Astrocyte of the cerebellum (primary cell): ENCODE data around the gene TRIM2.
A peak's percentile ranks its signal among the peaks of the same experiment; 100 is the strongest.

Experiments used
- DNase-seq: peaks from one replicate; pipeline ENCODE4 v3.0.0-alpha.2; 2011; ENCODE audit warnings: low read depth
- H3K4me3 ChIP-seq: 2 replicates; pipeline ENCODE4 v1.5.1; 2011; ENCODE audit warnings: mild to moderate bottlenecking, low read depth, low read length, moderate library complexity
- CTCF ChIP-seq: IDR thresholded peaks from 2 replicates; pipeline ENCODE4 v1.5.1; 2012; ENCODE audit warnings: low read length, low read depth, moderate library complexity, mild to moderate bottlenecking; ENCODE audit errors: missing control alignments
- in situ Hi-C: cut with HindIII; loops from 2 replicates; pipeline ENCODE4 v1.10.0; 2017; ENCODE audit warnings: low sequenced_read_pairs

Gene TRIM2

GRCh38 chr4:153204728-153205648 lies 745 bp downstream of the TRIM2 start:
- in situ Hi-C loops, result no loop called here
- H3K4me3 ChIP-seq, result peak overlapping the region; percentile 59
- TF ChIP-seq CTCF, result peak; percentile 8
- no peak for DNase-seq

- peak; percentile 43 for DNase-seq
- TF ChIP-seq CTCF, result no peak
- H3K4me3 ChIP-seq, result peak overlapping the region; percentile 59
- in situ Hi-C loops, result no loop called here
Measured at GRCh38 chr4:153205757-153206156, 1.5 kb downstream of the TRIM2 start.

DNA sequence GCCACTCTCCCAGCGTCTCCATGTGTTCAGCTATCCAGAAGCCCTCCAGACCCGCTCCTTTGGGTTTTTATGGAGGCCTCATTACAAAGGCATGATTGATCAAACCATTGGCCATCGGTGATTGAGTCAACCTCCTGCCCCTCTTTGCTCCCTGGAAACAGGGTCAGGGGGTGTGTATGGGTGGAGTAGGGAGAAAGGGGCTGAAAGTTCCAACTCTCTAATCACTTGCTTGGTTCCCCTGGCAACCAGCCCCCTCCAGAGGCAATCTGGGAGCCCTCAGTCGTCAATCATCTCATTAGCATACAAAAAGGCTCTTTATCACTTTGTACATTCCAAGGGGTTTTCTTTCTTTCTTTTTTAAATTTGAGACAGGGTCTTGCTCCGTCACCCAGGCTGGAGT lies 2.3 kb downstream of the TRIM2 start:
- H3K4me3 ChIP-seq, result peak overlapping the region; percentile 59
- in situ Hi-C loops, result no loop called here
- no peak for DNase-seq
- TF ChIP-seq CTCF, result no peak

GRCh38 chr4:153207027-153207426 lies 2.8 kb downstream of the TRIM2 start:
- H3K4me3 ChIP-seq, result no peak overlapping the region
- in situ Hi-C loops, result no loop called here
- TF ChIP-seq CTCF, result no peak
- DNase-seq, result no peak

- in situ Hi-C loops, result no loop called here
- TF ChIP-seq CTCF, result peak; percentile 62
- no peak for DNase-seq
- H3K4me3 ChIP-seq, result no peak overlapping the region
Measured at GRCh38 chr4:153207567-153207966, 3.3 kb downstream of the TRIM2 start.

DNA sequence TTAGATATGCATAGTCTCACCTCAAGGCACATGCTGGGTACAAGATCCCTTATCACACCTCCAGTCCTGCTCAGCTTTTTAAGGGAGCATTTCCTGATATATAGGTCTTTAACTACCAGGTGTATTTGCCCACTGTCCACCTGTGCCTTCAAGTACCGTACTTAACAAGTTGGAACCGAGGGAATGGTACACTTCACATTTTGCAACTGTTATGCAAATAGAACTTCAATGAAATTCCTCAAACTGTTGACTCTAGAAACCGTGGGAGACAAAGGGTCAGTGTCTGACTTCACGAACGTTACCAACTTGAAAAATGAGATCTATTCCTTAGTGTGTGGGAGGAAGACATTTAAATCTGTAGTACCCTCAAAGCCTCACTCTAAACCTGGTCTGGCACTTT lies 5.2 kb downstream of the TRIM2 start:
- in situ Hi-C loops, result no loop called here
- no peak overlapping the region for H3K4me3 ChIP-seq
- no peak for TF ChIP-seq CTCF
- no peak for DNase-seq
